Tibial nerve (tissue), 3 donors: Measurements from ENCODE around the gene ARHGEF5.
"Not testable (repeated sequence)": the region's sequence is repeated elsewhere in the genome, so short reads cannot be mapped to it uniquely, and the experiment has no call there.

ENCODE experiments used
- POLR2A ChIP-seq, 2 donors: fragments of 450-650 bp; IDR thresholded peaks; one replicate each; pipeline ENCODE4 v1.6.1; 2017; ENCODE audit warnings: antibody characterized with exemption in 2 of 2, mild to moderate bottlenecking in 2 of 2, moderate library complexity in 2 of 2
- TF ChIP-seq, protein P1 (sequence below), 5 experiments: fragments of 200-600 bp in 3 of 5; fragments of 450-650 bp in 2 of 5; sonication (generic) in 3 of 5; IDR thresholded peaks; one replicate each; pipeline ENCODE4 v1.5.1; 2016 to 2019; ENCODE audit warnings: antibody characterized with exemption in 5 of 5, mild to moderate bottlenecking in 3 of 5, moderate library complexity in 2 of 5

GRCh38 chr7:144331996-144332288, 23.3 kb upstream of the ARHGEF5 start:
- not testable (repeated sequence) for TF ChIP-seq POLR2A (IDR thresholded peaks at IDR 0.05)
- TF ChIP-seq, protein P1, sequence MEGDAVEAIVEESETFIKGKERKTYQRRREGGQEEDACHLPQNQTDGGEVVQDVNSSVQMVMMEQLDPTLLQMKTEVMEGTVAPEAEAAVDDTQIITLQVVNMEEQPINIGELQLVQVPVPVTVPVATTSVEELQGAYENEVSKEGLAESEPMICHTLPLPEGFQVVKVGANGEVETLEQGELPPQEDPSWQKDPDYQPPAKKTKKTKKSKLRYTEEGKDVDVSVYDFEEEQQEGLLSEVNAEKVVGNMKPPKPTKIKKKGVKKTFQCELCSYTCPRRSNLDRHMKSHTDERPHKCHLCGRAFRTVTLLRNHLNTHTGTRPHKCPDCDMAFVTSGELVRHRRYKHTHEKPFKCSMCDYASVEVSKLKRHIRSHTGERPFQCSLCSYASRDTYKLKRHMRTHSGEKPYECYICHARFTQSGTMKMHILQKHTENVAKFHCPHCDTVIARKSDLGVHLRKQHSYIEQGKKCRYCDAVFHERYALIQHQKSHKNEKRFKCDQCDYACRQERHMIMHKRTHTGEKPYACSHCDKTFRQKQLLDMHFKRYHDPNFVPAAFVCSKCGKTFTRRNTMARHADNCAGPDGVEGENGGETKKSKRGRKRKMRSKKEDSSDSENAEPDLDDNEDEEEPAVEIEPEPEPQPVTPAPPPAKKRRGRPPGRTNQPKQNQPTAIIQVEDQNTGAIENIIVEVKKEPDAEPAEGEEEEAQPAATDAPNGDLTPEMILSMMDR (IDR thresholded peaks at IDR 0.05): not testable (repeated sequence)
